Hepatic stellate cell (primary cell): ENCODE data around the gene DYTN.

Experiments used
- DNase-seq: peaks from one replicate; pipeline ENCODE4 v3.0.0; 2011; ENCODE audit warnings: low spot score

Gene DYTN

DNA sequence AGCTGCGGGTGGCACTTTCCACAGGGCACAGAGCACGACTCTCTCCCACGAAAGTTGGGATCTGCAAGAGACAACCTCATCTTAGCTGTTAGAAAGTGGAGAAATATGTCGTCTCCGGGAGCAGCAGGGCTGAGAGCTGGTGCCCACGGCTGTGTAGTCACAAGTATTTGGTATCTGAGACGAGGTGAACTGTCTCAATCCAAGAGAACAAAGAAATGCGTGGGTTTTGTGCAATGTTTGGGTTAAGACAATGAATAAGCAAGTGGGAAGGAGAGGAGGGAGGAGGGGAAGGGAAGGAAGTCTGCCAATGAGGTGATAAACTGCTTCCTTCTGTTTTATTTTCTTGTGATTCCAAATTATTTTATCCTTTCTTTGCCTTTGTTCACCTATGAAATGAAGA is 18.0 kb downstream of the DYTN start:
- DNase-seq, result no peak

GRCh38 chr2:206698811-206699210 is 19.4 kb downstream of the DYTN start:
- DNase-seq, result no peak

DNA sequence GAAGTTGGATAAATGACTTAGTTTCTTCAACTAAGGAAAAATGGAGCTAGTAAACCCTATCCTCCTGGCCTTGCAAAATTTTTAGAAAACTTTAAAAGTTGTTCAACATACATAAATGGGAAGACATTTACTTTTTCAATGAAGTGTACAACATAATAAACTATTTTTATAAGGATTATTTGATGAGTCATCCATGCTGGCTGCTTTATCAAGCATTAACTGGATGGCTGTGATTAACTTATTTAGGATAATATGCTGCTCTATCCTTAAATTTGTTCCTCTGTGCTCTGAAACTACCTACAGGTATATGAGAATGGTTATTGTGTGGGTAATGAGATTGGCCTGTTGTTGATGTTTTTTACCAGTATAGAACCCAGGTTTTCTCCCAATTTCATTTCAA is 21.3 kb downstream of the DYTN start:
- no peak for DNase-seq

DNA sequence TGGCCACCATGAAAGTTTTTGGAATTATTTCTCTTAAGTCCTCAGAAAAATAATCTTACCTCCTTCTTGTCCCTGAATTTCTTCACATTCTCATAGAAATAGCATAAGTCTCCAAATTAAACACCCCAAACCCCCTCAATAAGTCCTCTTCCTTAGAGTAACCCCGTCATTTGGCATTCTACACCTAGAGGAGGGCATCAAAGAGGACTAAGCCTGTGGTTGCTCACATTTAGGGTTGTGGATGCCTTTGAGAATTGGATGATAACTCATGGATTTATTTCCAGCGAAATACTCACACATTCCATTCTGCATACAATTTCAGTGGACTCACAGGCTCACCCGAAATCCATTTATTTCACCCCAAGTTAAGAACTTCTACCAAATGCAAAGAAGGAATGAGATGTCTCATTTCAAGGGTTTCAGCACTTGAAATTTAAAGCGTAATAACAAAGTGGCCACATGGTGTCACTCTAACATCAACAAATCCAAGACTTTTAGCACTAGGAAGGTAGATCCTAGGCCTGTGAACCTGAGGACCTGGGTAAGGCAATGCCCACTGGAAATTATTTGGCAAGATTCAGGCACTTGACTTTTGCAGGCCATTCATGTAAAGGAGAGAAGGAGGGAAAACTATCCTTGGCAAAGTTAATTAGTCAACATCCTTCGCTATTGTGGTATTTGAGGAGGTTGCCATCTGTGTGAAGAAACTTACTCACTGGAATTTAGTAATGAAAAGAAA is 24.6 kb downstream of the DYTN start:
- peak; percentile 12 for DNase-seq

DNA sequence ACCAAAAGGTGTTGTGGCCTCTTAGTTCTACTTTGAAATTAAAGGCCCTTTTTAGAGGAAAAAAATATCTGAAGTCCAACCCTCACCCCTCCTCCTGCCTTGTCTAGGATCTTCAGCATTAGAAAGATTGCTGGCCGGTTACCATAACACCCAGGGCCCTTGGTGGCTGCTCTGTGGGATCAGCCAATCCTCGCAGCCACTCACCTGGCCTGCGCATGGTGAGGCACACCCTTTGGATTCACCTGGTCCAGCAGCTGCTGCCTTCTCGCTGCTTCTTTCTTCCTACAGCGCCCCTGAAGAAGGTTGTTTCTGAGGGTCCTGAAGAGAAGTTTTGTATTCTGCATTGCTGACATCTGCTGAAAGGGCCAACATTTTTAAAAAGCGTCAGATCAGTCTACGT is 25.2 kb downstream of the DYTN start:
- no peak for DNase-seq

GRCh38 chr2:206688990-206689389 is 29.2 kb downstream of the DYTN start:
- no peak for DNase-seq

GRCh38 chr2:206688453-206688852 is 29.7 kb downstream of the DYTN start:
- no peak for DNase-seq

- DNase-seq, result no peak
Observed at GRCh38 chr2:206683546-206683945, 34.6 kb downstream of the DYTN start.

DNA sequence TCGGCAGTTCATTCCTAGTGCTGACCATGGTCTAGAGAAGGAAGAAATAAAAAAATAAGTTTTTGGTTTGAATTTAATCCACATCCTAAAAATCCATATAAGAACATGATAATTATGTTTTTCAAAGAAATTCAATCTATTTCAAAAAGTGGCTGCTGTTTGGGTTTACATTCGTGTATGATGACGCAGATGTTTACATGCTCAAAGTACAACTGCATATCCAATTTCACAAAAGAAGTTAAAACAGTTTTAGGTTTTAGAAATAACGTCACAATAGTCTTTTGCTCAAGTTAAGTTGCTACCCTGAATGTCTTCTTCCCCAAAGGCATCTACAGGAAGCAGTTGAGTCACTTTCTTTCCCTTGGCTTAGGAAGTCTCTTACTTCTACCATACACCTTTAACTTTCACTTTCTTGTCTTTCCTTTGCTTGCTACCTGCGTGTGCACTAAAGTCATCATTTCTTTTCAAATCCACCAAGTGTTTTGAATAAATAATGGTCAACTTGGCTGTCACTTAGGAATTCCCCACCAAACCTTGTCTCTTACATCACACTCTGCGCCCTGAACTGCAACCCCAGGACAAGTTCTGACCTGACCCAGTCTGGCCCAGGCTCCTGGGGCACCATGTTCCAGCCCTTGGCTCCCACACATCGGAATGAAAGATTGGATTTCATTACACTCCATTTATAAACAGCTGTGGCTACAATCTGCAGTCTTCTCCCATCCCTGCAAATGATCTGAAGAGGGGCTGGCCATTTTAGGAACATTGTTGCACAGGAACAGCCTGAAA is 47.5 kb downstream of the DYTN start:
- no peak for DNase-seq

DNA sequence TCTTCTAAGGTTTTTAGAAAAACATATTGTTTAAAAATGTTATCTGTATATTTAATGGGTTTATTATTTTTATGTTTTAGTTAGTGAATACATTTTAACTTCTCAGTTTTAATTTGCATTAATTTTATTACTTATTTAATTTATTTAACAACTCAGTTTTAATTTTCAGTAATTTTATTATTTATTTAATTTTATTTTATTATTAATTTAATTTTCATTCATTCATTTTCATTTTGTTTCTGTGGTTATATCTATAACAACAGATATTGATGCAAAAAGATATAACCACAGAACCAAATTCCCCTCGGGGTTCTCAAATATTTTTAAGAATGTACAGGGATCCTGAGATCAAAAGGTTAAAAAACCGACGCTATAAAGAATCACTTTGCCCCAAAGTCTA is 52.9 kb downstream of the DYTN start:
- no peak for DNase-seq

GRCh38 chr2:206657087-206657486 is 61.1 kb downstream of the DYTN start:
- DNase-seq, result no peak

DNA sequence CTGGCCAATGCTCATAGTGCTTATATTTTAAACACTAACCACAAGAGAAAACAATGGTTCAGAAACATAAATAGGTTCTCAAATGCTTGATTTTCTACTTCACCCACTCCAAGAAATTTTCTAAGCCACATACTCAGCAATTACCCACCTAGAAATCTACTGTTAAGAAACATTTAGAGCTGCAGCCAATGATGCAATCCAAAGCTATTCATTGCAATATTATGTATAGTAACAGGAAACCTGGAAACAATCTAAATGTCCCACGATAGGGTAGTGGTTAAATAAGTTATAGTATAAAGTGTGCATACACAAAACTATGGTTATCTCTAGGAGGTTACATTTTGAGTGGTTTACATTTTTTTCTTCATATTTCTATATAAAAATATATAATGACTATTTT is 70.2 kb downstream of the DYTN start:
- DNase-seq, result no peak

DNA sequence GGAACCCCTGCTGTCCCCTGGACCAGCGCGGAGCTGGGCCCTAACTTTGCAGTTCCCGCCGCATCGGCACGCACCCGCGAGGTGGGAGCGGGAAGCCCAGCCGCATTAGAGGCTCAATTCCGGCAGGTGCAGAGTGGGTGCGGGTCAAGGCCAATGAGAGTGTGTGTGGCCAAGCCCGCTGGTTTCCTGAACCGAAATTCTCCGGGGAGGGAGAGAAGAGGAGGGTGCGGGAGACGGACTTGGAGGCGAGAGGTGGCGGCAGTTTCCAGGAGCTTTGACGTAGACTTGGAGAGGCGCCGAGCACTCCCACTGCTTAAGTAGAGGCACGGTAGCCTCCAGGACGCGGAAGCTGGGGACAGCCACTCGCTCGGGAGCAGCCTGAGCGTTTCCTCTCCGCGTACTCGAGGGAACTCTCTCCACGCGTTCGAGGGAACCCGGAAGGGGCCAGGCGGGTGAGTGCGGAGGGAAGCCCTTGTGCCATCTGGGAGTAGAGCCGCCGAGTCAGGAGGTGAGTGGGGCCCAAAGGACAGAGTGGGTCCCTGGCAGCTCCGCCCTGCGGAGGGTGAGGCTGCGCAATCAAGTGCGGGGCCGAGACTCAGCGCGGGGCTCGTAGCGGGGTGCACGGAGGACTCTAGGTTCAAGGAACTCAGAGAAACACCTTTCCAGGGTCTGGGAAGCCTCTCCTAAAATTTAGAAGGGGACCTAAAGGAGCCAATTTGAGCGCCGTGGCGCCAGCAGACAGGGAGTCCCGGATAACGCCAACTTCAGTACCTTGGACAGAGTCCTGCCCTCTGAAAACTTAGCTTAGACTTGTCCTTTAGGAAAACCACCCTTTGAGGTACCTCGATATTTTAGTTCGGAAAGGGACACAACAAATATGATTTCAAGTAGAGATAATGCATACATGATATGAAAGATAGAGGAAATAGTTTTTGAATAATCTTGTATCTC is 75.8 kb downstream of the DYTN start, which contains the start of gene FAM237A:
Gene FAM237A (plus strand): TSS at position 413 of the 951 bp plus-strand sequence. CDS start 1,750 bp downstream, outside the sequence.
- DNase-seq, result peak; percentile 36

DNA sequence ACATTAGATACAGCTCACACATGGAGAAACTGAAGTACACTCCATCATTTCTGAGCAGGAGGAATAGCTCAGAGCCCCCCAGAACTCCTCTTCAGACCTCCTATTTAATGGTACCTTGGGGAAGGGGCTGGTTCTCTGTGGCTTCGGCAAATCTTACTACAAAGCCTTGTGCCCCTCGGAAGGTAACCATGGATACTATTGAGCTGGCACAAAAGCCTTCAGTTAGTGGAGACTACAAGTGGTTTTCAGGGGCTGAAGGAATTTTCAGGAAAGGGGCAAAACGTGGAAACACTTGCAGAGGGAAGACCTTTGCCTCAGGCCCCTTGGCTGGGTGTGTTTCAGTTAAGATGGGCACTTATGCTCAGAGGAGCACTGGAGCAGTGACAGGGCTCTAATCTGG is 77.0 kb downstream of the DYTN start:
- DNase-seq, result no peak

DNA sequence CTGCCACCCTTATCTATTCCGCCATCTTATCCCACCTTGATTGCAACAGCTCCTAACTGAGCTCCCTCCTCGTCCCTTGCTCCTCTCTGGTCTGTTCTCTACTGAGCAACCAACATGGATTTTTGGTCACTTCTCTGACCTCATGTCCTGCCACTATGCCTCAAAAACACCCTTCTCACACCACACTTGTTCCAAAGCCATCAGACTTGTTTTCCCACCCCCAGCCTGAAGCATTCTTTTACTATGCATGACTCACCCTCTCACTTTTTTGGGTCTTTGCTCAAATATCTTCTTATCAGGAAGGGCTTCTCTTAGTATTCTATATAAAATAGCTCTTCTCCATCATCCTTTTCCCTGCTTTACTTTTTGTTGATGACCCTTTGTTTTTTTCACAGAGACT is 78.6 kb downstream of the DYTN start:
- DNase-seq, result no peak

DNA sequence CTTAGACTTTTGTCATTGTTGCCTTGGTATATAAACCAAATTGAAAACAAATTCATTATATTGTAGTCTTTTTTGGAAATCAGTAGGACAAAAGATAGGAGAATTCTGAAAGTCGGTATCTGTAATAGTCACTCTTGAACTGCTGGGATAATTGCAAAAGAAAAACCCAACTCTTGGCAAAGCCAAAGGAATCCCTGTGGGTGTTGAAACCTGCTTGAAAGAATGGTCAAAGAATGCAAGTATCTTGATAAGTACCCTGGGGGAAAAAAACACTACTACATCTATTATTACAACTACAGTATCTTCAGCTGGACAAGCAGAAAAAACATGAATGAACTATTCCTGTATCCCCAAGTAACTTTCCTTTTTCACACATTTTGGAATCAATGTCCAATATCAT is 83.2 kb downstream of the DYTN start:
- DNase-seq, result no peak

DNA sequence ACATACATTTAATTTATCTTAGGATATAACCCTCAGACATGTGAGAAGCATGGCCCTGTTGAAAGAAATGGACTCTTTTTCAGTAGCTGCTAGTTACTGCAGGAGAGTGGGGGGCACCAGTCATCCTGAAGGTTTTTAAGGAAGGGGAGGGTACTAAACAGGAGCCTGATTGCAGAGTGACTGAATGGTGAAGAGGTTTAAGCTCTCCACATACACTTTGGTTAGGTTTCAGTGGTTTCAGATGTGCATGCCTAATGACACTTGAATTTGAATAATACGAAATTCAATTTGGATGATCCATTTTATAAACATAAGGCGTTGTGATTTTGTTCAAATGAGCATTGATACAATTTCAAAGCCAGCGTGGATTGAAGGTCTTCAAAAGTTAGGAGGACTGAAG is 86.9 kb downstream of the DYTN start:
- DNase-seq, result no peak

GRCh38 chr2:206627632-206628031 is 90.6 kb downstream of the DYTN start:
- DNase-seq, result no peak

GRCh38 chr2:206626108-206626507 is 92.1 kb downstream of the DYTN start:
- no peak for DNase-seq

DNA sequence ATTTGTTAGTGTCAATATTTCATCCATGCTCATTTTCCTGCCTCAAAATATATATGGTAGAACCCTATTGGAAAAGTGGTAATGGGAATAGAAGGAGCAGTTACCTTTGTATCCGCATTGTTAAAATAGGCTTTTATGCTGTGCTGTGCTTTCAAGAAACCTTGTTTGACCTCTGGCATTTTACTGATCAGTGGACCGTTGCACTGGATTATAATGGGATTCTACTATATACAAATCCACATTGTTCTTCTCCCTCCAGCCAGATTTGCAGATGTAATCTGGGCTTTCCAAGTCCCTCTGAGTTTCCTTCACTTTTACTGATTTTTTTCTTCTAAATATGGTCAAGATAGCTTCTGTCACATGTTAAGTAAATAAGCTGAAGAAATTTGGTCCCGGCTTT is 99.2 kb downstream of the DYTN start:
- no peak for DNase-seq

GRCh38 chr2:206616151-206616550 is 102.0 kb downstream of the DYTN start:
- DNase-seq, result no peak

DNA sequence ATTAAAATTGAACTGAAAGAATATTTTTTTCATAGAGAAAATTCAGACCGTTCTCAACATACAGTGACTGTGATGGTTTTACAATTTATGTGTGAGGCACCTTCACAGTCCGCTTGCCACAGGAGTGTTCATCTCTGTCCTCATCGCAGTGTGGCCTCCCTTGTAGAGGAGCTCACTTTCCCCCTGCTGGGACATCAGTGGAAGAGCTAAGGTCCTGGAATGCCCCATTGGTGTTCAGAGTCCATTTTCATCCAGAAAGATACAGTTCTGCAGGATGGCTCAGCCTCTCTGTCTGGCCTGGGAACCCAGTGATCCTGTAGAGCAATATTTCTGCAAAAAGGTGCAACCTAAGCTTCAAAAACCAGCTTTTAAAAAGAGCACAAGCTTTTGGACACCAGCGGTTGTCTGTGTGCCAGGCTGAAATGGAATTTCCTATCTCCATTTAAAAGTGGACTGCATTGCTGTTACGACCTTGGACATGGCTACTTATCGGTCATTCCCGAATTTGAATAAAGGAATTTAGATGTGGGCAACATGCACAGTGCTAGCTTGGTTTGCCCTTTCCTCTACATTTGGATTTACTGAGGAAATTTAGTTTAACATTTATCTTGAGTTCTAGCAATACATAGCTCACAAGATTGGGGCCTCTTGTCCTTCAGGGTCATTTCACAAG is 102.6 kb downstream of the DYTN start:
- no peak for DNase-seq
